ENCODE results near the gene SLC6A17. TPM values are rescaled to one million over a fixed set of nuclear protein-coding genes. Genes with fewer than 3 reads are reported as not detected.

SLC6A17 gene
- total and polyA plus RNA-seq, 12 donors = 0.04 to 6.9 (median 1.4) TPM; not detected in 1

DNA sequence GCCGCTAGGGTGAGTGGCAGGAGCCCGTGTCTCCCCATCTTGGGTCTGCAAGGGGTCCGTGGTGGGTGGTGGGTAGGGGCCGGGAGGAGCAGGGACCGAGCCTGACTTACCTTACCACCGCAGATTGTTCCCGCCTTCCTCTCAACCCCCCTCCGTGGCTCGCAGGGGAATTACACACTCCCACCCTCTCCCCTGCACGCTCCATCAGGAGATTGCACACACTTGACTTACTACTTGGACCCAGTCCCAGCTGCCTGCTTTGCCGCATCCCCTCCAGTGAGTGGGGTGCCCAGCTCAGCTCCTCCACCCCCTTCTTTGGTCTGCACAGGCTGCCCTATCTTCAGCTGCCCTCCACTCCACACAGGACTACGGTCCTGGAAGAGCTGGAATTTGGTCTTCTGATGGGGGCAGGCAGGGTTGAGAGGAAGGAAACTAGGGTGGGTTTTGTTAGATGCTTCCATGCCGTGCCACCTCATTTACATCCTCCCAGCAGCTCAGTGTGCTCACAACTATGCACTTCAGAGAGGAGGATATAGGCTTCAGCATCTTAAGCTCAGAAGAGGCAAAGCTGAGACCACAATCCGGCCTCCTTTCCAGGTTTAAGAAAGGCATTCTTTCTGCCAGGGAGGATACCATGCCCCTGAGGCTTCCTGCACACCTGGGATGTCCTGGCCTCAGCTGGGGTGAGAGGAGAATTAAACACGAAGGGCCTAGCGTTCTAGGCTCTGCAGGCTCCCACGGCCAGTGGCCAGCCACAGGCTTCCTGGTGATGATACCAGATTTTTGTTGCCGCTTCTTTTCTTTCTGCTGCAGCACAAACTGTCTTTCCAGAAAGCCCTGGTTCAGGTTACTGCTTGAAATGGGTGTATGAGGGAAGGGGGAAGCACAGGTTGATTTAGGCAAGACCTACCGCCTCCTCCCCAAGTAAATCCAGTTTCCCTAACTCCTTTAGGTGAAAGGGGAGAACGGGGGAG is 62.2 kb downstream of the SLC6A17 start:
- 62 to 77% (median 67%) methylated on average over 14 to 20 of the region's 20 CpGs for WGBS, 4 donors
- Histone ChIP-seq H3K9me3 (replicated peaks in 1 of 3) (no peaks in the 10 kb centered on the region), H3K27ac (peak overlapping the region in 2 of 5 donors; percentile 19 to 94), H3K27me3 (no peaks in the 10 kb centered on the region), H3K4me1 (replicated peaks in 1 of 2) (peaks cover 13 to 53% of the 10 kb centered on the region in 2 donors), H3K36me3 (replicated peaks in 1 of 2) (no peaks in the 10 kb centered on the region), H3K4me3 (peak overlapping the region in 1 of 4 donors; percentile 89)
- TF ChIP-seq, protein P1, sequence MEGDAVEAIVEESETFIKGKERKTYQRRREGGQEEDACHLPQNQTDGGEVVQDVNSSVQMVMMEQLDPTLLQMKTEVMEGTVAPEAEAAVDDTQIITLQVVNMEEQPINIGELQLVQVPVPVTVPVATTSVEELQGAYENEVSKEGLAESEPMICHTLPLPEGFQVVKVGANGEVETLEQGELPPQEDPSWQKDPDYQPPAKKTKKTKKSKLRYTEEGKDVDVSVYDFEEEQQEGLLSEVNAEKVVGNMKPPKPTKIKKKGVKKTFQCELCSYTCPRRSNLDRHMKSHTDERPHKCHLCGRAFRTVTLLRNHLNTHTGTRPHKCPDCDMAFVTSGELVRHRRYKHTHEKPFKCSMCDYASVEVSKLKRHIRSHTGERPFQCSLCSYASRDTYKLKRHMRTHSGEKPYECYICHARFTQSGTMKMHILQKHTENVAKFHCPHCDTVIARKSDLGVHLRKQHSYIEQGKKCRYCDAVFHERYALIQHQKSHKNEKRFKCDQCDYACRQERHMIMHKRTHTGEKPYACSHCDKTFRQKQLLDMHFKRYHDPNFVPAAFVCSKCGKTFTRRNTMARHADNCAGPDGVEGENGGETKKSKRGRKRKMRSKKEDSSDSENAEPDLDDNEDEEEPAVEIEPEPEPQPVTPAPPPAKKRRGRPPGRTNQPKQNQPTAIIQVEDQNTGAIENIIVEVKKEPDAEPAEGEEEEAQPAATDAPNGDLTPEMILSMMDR (IDR thresholded peaks at IDR 0.05) = no peak
- no peak for TF ChIP-seq POLR2A (IDR thresholded peaks at IDR 0.05)
- DNase-seq = peak in 2 of 7 donors; percentile 8 to 63
- intact Hi-C loops (cut with DNase I) = no loop called here

DNA sequence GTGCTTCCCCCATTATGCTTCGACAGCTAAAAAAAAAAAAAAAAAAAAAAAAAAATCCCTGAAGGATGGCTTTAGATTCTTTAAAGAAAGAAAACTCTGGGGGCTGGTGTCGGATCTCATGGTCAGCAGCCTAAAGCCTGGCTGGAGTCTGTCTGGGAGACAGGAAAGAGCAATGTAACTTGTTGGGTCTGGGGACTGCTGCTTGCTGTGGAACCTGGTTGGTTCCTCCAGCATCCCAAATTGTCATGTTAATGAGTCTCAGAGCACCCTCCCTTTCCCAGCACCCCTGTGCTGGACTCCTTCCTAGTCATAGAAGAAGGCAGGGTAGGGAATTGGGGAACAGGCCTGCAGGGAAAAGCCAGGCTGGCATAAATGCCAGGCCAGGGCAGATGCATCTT is 62.8 kb downstream of the SLC6A17 start:
- intact Hi-C loops (cut with DNase I) = no loop called here
- WGBS, 4 donors = 77 to 94% (median 83%) methylated on average over 1 to 2 of the region's 2 CpGs
- no peaks in the 10 kb centered on the region for H3K9me3 ChIP-seq (replicated peaks in 1 of 3)
- H3K4me1 ChIP-seq (replicated peaks in 1 of 2) = peaks cover 13 to 53% of the 10 kb centered on the region in 2 donors
- no peak for TF ChIP-seq POLR2A (IDR thresholded peaks at IDR 0.05)
- TF ChIP-seq, protein P1 (IDR thresholded peaks at IDR 0.05) = no peak
- peak overlapping the region in 1 of 5 donors; percentile 94 for H3K27ac ChIP-seq
- DNase-seq = no peak
- no peaks in the 10 kb centered on the region for H3K27me3 ChIP-seq
- H3K36me3 ChIP-seq (replicated peaks in 1 of 2) = no peaks in the 10 kb centered on the region
- no peak overlapping the region for H3K4me3 ChIP-seq

DNA sequence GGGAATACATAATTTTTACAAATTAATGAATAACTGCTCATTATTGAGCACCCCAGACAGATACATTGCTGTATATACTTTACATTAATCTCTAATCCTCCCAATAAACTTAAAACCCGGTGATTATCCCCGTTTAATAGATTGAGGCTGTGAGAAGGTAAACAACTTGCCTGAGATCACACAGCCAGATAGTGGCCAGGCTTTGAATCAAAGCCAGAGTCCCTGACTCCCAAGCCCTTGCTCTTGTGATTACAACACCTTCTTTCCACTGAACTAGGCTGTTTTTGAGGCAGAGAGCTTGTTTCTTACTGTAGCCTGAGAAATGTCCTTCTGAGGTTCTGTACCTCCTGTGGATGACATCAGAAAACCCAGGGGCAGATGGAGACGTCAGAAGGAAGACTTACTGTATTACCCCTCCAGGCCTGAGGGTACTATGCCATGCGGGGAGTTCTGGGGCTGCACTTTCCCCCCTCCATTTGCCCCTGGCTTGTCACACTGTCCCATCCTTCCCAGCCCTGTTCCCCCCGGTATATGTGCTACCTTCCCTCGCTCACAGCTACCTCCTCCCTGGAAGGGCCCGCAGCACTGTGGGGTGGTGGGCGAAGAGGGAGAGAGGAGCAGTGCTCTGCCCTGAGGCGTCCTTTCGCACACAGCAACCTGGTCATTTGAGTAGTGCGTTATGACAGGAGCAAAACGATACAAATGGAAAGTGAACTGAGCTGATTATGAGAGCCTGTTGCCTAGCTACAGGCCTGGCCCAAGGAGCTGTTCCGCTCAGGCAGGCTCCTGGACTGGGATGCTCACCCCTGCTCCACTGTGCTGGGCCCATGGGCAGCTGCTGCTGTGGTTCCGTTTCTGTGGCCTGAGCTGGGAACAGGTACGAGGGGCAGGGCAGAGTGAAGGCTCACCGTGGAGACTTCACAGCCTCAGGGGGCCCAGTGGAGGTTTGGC is 64.4 kb downstream of the SLC6A17 start:
- H3K9me3 ChIP-seq (replicated peaks in 1 of 3) = no peaks in the 10 kb centered on the region
- no peak for TF ChIP-seq POLR2A (IDR thresholded peaks at IDR 0.05)
- TF ChIP-seq, protein P1 (IDR thresholded peaks at IDR 0.05) = no peak
- peak overlapping the region in 2 of 5 donors; percentile 67 to 94 for H3K27ac ChIP-seq
- no peaks in the 10 kb centered on the region for H3K27me3 ChIP-seq
- peak; percentile 36 to 82 (median 62) for DNase-seq
- WGBS, 4 donors = 64 to 81% (median 74%) methylated on average over 16 of the region's 16 CpGs
- H3K4me1 ChIP-seq (replicated peaks in 1 of 2) = peaks cover 13 to 45% of the 10 kb centered on the region in 2 donors
- intact Hi-C loops (cut with DNase I) = no loop called here
- no peaks in the 10 kb centered on the region for H3K36me3 ChIP-seq (replicated peaks in 1 of 2)
- no peak overlapping the region for H3K4me3 ChIP-seq

All from adrenal gland (tissue), 12 donors.